Hair follicular keratinocyte (primary cell): ENCODE data around the gene FXYD2. TPM values are rescaled to one million over a fixed set of nuclear protein-coding genes. Genes with fewer than 3 reads are reported as not detected.

Experiments
- total RNA-seq: library from RNA; depleted of rRNA; stranded (reverse); fragments of >200 nt; gene quantifications from 2 replicates; pipeline ENCODE4 v1.2.3, GENCODE V29; 2015

Gene FXYD2
- total RNA-seq: 1.2 TPM in 1 of 2 replicates, not detected in the other

DNA sequence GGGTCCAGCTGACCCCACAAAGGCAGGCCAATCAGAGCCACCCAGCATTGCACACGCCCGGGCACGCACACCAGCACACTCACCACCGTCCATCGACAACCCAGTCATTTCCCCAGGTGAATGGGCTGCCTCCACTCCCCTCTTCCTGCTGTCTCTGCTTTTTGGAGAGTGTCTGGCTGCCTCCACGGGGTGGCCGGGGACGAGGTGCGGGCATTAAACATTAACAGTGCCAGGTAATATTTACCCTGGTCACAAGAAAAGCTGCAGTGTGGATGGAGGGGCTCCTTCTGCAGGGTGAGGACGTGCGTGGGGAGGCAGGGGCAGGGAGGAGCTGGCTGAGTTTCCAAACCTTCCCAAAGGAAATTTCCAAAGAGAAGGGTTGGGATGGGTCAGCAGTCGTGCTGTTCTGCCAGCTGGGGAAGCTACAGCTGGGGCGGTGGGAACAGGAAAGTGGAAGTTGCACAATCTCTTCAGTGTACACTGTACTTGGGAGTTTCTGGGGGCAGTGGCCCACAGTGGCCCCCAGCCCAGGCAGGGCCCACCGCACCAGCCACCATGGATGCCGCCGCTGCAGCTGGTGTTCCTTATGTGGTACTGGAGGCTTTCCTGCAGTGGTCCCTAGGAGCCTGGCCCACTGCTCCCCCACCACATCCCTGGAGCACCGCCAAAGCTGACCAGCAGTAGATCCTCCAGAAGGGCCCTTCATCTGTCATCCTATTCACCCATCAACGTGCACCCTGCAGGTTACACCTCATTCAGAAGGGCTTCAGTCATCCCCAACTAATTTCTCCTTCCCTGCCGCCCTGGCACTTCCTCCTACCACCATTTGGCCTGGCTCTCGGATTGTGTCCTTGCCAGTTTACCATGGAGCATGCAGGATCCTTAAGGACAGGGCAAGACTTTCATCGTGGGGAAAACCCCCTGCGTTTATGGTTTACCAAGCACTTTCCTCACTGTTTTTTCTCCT is at the start of gene FXYD2:
Gene FXYD2 (minus strand): TSS at position 174 of the 967 bp plus-strand sequence. CDS start 66 bp downstream, at position 108.

GRCh38 chr11:117796872-117797529 is 27.5 kb downstream of the FXYD2 start, which contains the start of gene DSCAML1:
Gene DSCAML1 (minus strand): TSS chr11:117797216. CDS start chr11:117797079, 137 bp downstream.

Other genes starting within 250 kb of the FXYD2 start
- gene DSCAML1, start 27.5 kb downstream of the FXYD2 start, total RNA-seq: not detected in 2 replicates
- 0.08 TPM in 1 of 2 replicates, not detected in the other for gene FXYD6, start 51.9 kb upstream of the FXYD2 start, total RNA-seq
- 0.08 and 0.70 TPM in 2 replicates for gene TMPRSS13, start 104.7 kb upstream of the FXYD2 start, total RNA-seq
- gene IL10RA, start 161.7 kb upstream of the FXYD2 start, total RNA-seq: not detected in 2 replicates